NB4 (cell line): Measurements from ENCODE around the gene HDAC7.

Experiments
- MAX ChIP-seq: IDR thresholded peaks from 2 replicates; pipeline ENCODE4 v1.6.1; 2011; ENCODE audit warnings: low read depth, low read length
- POLR2A ChIP-seq: IDR thresholded peaks from 2 replicates; pipeline ENCODE4 v1.6.1; 2011; ENCODE audit warnings: mild to moderate bottlenecking; ENCODE audit not compliant: insufficient read length; ENCODE audit errors: extremely low read depth
- TF ChIP-seq, protein P1 (sequence below): IDR thresholded peaks from one replicate; pipeline ENCODE4 v1.5.1; 2012; ENCODE audit warnings: low read depth, low read length

- TF ChIP-seq, protein P1, sequence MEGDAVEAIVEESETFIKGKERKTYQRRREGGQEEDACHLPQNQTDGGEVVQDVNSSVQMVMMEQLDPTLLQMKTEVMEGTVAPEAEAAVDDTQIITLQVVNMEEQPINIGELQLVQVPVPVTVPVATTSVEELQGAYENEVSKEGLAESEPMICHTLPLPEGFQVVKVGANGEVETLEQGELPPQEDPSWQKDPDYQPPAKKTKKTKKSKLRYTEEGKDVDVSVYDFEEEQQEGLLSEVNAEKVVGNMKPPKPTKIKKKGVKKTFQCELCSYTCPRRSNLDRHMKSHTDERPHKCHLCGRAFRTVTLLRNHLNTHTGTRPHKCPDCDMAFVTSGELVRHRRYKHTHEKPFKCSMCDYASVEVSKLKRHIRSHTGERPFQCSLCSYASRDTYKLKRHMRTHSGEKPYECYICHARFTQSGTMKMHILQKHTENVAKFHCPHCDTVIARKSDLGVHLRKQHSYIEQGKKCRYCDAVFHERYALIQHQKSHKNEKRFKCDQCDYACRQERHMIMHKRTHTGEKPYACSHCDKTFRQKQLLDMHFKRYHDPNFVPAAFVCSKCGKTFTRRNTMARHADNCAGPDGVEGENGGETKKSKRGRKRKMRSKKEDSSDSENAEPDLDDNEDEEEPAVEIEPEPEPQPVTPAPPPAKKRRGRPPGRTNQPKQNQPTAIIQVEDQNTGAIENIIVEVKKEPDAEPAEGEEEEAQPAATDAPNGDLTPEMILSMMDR, result peak; percentile 47
- TF ChIP-seq MAX (peak; percentile 36), POLR2A (no peak)
These were observed 10.9 kb downstream of the HDAC7 start for GRCh38 chr12:47808574-47809365.
